IPS-11a (cell line): ENCODE data around the gene GRM2.

Experiments
- H3K4me3 ChIP-seq: one replicate; pipeline ENCODE4 v1.5.1; 2013; ENCODE audit warnings: low read depth, low read length, control low read depth

GRM2 gene

GRCh38 chr3:51704511-51704950, 2.3 kb upstream of the GRM2 start:
- H3K4me3 ChIP-seq, result no peak overlapping the region

DNA sequence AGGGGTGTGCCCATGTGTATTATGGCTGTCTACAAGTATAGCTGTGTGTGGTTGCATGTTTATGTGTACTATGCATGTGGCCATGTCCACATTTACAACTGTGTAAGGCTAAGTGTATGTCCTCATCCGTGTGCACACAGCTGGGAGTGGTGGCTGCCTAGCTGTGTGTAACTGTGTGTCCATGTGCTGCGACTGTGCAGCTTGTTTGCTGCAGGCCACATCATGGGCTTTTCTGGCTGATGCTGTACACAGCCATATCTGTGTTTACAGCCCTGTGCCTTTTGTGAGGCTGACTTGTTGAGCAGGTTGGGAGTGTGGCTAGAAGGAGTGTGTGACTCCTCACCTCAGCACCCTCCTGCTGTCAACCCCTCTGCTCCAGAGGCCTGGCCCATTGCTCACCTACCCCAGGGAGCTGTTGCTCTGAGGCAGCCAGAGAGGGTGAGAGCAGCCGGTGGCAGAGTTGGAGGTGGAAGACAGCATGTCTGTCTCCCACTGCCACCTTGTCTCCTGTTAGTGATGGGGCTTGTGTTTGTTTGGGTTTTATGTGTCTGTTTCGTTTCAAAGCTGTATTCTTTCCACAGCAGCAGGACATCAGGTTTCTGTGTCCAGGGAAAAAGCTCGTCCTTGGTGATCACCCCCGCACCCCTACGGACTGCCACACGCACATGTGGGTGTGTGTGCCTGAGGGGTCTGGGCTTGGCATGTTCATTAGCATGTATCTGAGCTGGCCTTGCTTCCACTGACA, 1.4 kb upstream of the GRM2 start:
- H3K4me3 ChIP-seq, result no peak overlapping the region

DNA sequence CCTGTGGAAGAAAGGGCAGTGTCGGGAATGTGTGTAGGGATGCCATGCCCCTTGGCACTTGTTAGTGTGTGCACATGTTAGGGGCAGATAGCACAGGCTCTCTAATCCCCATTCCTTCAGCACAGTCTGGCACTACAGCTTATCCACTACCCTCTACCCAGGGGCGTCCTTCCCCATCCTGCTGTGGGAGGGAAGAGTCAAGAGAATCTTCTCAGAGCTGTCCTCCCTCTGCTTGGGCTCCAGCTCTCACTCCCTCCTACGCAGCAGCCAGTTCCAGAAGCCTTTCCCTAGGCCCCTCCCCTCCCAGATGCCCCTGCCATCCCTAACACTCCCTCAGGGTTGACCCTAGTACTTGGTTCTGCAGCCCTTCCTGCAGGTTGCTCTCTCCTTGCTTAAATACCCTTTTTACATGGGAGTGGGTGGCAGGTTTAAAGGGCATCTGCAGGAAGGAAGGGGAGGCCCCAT, 815 bp upstream of the GRM2 start:
- H3K4me3 ChIP-seq, result no peak overlapping the region

- H3K4me3 ChIP-seq, result no peak overlapping the region
Observed at GRCh38 chr3:51708216-51708845, 1.5 kb downstream of the GRM2 start.

DNA sequence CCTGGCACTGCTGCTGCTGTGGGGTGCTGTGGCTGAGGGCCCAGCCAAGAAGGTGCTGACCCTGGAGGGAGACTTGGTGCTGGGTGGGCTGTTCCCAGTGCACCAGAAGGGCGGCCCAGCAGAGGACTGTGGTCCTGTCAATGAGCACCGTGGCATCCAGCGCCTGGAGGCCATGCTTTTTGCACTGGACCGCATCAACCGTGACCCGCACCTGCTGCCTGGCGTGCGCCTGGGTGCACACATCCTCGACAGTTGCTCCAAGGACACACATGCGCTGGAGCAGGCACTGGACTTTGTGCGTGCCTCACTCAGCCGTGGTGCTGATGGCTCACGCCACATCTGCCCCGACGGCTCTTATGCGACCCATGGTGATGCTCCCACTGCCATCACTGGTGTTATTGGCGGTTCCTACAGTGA, 2.1 kb downstream of the GRM2 start:
- H3K4me3 ChIP-seq, result no peak overlapping the region

- H3K4me3 ChIP-seq, result no peak overlapping the region
Observed at GRCh38 chr3:51709675-51710074, 2.8 kb downstream of the GRM2 start.

DNA sequence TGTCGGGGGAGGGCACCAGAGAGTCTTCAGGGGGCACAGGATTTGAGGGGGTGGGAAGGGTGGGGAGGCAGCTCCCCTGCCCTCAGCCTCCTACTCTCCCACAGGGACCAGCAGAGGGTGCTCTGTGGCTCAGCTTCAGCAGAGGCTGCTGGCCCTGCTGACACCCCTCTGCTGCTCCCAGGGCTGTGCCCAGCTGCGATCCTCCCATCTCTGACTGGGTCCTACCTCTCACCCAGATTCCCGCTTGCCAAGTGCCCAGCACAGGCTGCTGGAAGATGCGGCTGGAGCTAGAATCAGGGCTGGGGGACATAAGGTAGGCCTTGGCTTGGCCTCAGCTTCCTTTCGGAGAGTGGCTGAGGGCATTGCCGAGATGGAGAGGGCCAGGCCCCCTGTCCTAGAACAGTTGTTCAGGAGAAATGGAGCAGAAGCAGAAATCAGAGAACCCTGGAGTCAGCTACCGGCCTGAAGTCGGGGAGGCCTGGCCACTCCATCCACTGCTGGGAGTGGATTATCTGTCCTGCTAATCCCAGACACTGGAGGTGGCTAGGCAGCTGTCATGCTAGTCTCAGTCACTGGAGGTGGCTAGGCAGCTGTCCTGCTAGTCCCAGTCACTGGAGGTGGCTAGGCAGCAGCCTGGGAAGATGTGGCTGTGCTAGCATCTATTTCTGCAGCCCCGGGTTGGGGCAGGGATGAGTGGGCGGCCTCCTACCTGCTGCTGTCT, 3.9 kb downstream of the GRM2 start:
- no peak overlapping the region for H3K4me3 ChIP-seq

- H3K4me3 ChIP-seq, result no peak overlapping the region
Observed at GRCh38 chr3:51711352-51712037, 4.6 kb downstream of the GRM2 start.

GRCh38 chr3:51712038-51712420, 5.2 kb downstream of the GRM2 start:
- no peak overlapping the region for H3K4me3 ChIP-seq

- H3K4me3 ChIP-seq, result no peak overlapping the region
Observed at GRCh38 chr3:51712511-51712931, 5.7 kb downstream of the GRM2 start.

DNA sequence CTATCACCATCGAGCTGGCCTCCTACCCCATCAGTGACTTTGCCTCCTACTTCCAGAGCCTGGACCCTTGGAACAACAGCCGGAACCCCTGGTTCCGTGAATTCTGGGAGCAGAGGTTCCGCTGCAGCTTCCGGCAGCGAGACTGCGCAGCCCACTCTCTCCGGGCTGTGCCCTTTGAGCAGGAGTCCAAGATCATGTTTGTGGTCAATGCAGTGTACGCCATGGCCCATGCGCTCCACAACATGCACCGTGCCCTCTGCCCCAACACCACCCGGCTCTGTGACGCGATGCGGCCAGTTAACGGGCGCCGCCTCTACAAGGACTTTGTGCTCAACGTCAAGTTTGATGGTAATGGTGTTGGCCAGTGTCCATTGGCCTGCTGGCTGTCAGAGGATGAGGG, 6.1 kb downstream of the GRM2 start:
- no peak overlapping the region for H3K4me3 ChIP-seq

DNA sequence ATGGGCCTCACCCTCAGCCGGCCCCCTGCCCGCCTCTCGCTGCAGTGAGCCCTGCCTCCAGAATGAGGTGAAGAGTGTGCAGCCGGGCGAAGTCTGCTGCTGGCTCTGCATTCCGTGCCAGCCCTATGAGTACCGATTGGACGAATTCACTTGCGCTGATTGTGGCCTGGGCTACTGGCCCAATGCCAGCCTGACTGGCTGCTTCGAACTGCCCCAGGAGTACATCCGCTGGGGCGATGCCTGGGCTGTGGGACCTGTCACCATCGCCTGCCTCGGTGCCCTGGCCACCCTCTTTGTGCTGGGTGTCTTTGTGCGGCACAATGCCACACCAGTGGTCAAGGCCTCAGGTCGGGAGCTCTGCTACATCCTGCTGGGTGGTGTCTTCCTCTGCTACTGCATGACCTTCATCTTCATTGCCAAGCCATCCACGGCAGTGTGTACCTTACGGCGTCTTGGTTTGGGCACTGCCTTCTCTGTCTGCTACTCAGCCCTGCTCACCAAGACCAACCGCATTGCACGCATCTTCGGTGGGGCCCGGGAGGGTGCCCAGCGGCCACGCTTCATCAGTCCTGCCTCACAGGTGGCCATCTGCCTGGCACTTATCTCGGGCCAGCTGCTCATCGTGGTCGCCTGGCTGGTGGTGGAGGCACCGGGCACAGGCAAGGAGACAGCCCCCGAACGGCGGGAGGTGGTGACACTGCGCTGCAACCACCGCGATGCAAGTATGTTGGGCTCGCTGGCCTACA, 8.5 kb downstream of the GRM2 start:
- no peak overlapping the region for H3K4me3 ChIP-seq

DNA sequence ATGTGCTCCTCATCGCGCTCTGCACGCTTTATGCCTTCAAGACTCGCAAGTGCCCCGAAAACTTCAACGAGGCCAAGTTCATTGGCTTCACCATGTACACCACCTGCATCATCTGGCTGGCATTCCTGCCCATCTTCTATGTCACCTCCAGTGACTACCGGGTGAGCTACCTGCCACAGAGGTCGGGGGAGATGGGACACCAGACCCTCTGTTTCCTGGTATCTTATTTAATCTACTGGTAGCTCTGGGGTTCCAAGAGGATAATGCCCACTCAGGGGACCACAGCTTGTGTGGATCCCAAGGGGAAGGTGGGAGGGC, 9.1 kb downstream of the GRM2 start:
- no peak overlapping the region for H3K4me3 ChIP-seq

- H3K4me3 ChIP-seq, result no peak overlapping the region
Observed at GRCh38 chr3:51716805-51717204, 9.9 kb downstream of the GRM2 start.

GRCh38 chr3:51717446-51717845, 10.6 kb downstream of the GRM2 start:
- H3K4me3 ChIP-seq, result no peak overlapping the region

DNA sequence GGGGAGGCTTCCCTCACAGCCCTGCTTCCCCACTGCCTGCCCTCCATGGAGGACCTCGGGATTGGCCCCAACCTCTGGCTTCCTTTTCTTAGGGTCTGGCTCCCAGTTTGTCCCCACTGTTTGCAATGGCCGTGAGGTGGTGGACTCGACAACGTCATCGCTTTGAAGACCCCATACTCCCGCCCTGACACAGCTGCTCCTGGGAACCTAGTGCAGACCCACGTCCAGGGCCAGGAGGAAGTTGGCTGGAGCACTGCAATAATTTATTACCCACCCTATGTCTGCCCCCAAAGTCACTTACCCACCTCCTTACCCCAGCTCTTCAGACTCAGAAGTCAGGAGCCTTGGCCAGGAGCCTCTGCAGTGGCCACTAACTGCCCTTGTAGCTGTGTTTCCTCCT, 11.1 kb downstream of the GRM2 start:
- H3K4me3 ChIP-seq, result no peak overlapping the region

GRCh38 chr3:51718547-51719409, 11.9 kb downstream of the GRM2 start:
- no peak overlapping the region for H3K4me3 ChIP-seq

GRCh38 chr3:51719410-51720025, 12.7 kb downstream of the GRM2 start:
- H3K4me3 ChIP-seq, result no peak overlapping the region

DNA sequence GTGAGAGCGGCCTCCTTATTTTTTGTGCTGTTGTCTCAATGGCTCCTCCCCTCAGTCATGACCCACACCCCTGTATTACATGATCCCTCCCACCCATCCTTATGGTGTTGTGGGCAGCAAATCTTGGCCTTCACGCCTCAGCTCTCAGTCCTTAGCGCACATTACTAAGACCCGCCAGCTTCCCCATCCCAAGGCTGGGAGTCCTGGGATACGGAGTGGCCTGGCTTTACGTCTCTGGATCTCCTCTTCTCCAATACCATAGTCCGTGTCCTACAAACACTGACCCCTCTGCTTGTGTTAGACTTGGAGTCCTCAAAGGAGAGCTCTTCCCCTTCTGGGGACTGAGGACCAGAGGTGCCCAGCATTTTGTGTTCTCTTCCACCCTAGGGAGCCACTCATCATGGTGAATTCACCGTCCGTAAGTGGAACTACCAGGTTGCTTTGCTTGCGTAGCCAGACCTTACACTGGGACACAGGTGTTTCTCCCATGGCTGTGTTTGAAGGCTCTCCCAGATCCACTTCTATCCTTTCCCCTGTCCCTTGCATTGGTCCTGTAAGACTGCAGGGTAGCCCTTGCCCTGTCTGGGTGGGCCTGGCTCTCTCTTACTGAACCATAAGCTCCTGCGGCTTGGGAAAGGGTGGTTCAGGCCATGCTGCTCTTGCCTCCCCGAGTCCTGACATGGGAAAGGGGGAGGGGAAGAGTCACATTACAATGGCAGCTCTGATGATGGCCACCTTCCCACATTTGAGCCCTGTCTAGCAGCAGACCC, 13.6 kb downstream of the GRM2 start:
- H3K4me3 ChIP-seq, result no peak overlapping the region
